ENCODE measurements around the gene ACTN3. TPM values are rescaled to one million over a fixed set of nuclear protein-coding genes. Genes with fewer than 3 reads are reported as not detected.

The ACTN3 gene
- polyA plus RNA-seq, 1 donor from 2014 or later: not detected

- Histone ChIP-seq H3K9ac (ENCODE audit: low read length) (no peak overlapping the region), H2AFZ (ENCODE audit: low read depth, low read length) (no peak overlapping the region), H3K4me2 (ENCODE audit: low read length) (no peak overlapping the region), H3F3A (ENCODE audit: insufficient read depth, low read length, poor library complexity, severe bottlenecking) (no peaks in the 10 kb centered on the region), H3K4me3 (ENCODE audit: low read length) (no peak overlapping the region), H4K20me1 (ENCODE audit: insufficient read depth) (no peaks in the 10 kb centered on the region), H3K27ac (ENCODE audit: low read length) (no peak overlapping the region), H3K9me3 (ENCODE audit: low read length) (no peaks in the 10 kb centered on the region), H3K27me3 (ENCODE audit: insufficient read depth, low read depth, low read length) (no peaks in the 10 kb centered on the region), H3K9me2 (ENCODE audit: insufficient read depth, low read length) (no peaks in the 10 kb centered on the region), H3K36me3 (ENCODE audit: insufficient read depth, low read length) (no peaks in the 10 kb centered on the region), H3K79me2 (replicated peaks; ENCODE audit: insufficient read depth, low read length) (no peaks in the 10 kb centered on the region)
- TF ChIP-seq EP300 (conservative IDR thresholded peaks at IDR 0.05; ENCODE audit: poor library complexity, severe bottlenecking) (no peak), EZH2 (IDR thresholded peaks at IDR 0.05; ENCODE audit: borderline replicate concordance, insufficient read depth, low read length, poor library complexity, severe bottlenecking) (no peak), TAF1 (IDR thresholded peaks at IDR 0.05; ENCODE audit: low read depth) (no peak), POLR2AphosphoS5 (IDR thresholded peaks at IDR 0.05) (no peak), MXI1 (conservative IDR thresholded peaks at IDR 0.05; ENCODE audit: poor library complexity, severe bottlenecking) (no peak), RAD21 (conservative IDR thresholded peaks at IDR 0.05) (no peak), REST (IDR thresholded peaks at IDR 0.05; ENCODE audit: borderline replicate concordance) (no peak), SMC3 (conservative IDR thresholded peaks at IDR 0.05; ENCODE audit: poor library complexity) (no peak)
- TF ChIP-seq, protein P1, sequence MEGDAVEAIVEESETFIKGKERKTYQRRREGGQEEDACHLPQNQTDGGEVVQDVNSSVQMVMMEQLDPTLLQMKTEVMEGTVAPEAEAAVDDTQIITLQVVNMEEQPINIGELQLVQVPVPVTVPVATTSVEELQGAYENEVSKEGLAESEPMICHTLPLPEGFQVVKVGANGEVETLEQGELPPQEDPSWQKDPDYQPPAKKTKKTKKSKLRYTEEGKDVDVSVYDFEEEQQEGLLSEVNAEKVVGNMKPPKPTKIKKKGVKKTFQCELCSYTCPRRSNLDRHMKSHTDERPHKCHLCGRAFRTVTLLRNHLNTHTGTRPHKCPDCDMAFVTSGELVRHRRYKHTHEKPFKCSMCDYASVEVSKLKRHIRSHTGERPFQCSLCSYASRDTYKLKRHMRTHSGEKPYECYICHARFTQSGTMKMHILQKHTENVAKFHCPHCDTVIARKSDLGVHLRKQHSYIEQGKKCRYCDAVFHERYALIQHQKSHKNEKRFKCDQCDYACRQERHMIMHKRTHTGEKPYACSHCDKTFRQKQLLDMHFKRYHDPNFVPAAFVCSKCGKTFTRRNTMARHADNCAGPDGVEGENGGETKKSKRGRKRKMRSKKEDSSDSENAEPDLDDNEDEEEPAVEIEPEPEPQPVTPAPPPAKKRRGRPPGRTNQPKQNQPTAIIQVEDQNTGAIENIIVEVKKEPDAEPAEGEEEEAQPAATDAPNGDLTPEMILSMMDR (IDR thresholded peaks at IDR 0.05; ENCODE audit: poor library complexity, severe bottlenecking): no peak
Observed at GRCh38 chr11:66564538-66564937, 17.8 kb downstream of the ACTN3 start.

DNA sequence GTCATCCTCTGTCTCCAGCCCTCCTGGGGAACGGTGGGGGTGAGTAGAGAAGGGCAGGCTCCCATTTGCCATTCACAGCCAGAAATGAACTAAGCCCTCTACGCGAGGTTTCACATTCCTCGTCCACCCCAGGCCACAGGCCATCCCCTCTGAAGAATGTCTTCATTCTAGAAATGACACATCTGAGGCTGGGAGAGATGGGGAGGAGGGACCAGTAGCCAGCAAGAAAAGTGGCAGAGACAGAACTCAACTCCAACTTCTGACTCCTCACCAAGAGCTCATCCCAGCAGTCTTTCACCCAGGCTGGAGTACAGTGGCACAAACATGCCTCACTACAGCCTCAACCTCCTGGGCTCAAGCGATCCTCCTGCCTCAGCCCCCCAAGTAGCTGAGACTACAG lies 18.3 kb downstream of the ACTN3 start:
- Histone ChIP-seq H3K27me3 (ENCODE audit: insufficient read depth, low read depth, low read length) (no peaks in the 10 kb centered on the region), H3K9ac (ENCODE audit: low read length) (no peak overlapping the region), H3K79me2 (replicated peaks; ENCODE audit: insufficient read depth, low read length) (no peaks in the 10 kb centered on the region), H4K20me1 (ENCODE audit: insufficient read depth) (no peaks in the 10 kb centered on the region), H3K4me2 (ENCODE audit: low read length) (no peak overlapping the region), H3K9me3 (ENCODE audit: low read length) (no peaks in the 10 kb centered on the region), H3F3A (ENCODE audit: insufficient read depth, low read length, poor library complexity, severe bottlenecking) (no peaks in the 10 kb centered on the region), H3K4me3 (ENCODE audit: low read length) (no peak overlapping the region), H3K27ac (ENCODE audit: low read length) (no peak overlapping the region), H3K36me3 (ENCODE audit: insufficient read depth, low read length) (no peaks in the 10 kb centered on the region), H3K9me2 (ENCODE audit: insufficient read depth, low read length) (no peaks in the 10 kb centered on the region), H2AFZ (ENCODE audit: low read depth, low read length) (no peak overlapping the region)
- TF ChIP-seq TAF1 (IDR thresholded peaks at IDR 0.05; ENCODE audit: low read depth): no peak
- no peak for TF ChIP-seq RAD21 (conservative IDR thresholded peaks at IDR 0.05)
- TF ChIP-seq, protein P1 (IDR thresholded peaks at IDR 0.05; ENCODE audit: poor library complexity, severe bottlenecking): no peak
- TF ChIP-seq SMC3 (conservative IDR thresholded peaks at IDR 0.05; ENCODE audit: poor library complexity): no peak
- no peak for TF ChIP-seq MXI1 (conservative IDR thresholded peaks at IDR 0.05; ENCODE audit: poor library complexity, severe bottlenecking)
- TF ChIP-seq POLR2AphosphoS5 (IDR thresholded peaks at IDR 0.05): no peak

All from neural cell (in vitro differentiated cells).